ENCODE measurements around the gene PVALB. TPM values are rescaled to one million over a fixed set of nuclear protein-coding genes. Genes with fewer than 3 reads are reported as not detected.

Gene PVALB
- total RNA-seq, 2 experiments from 2014 or later: not detected

GRCh38 chr22:36808721-36809344 is 8.0 kb downstream of the PVALB start:
- H3K36me3 Mint-ChIP-seq: no peaks in the 10 kb centered on the region
- H3K27ac Mint-ChIP-seq: no peak overlapping the region
- H3K9me3 Mint-ChIP-seq: no peaks in the 10 kb centered on the region
- H3K27me3 Mint-ChIP-seq: peaks cover 13% of the 10 kb centered on the region
- no peak for DNase-seq
- peaks cover 16% of the 10 kb centered on the region for H3K4me1 Mint-ChIP-seq
- H3K4me3 Mint-ChIP-seq: no peak overlapping the region

GRCh38 chr22:36807627-36808026 is 9.2 kb downstream of the PVALB start:
- H3K36me3 Mint-ChIP-seq: no peaks in the 10 kb centered on the region
- H3K27me3 Mint-ChIP-seq: peaks cover 1% of the 10 kb centered on the region
- no peak for DNase-seq
- no peak overlapping the region for H3K4me3 Mint-ChIP-seq
- no peak overlapping the region for H3K27ac Mint-ChIP-seq
- no peaks in the 10 kb centered on the region for H3K9me3 Mint-ChIP-seq
- H3K4me1 Mint-ChIP-seq: peaks cover 16% of the 10 kb centered on the region

GRCh38 chr22:36806835-36807234 is 10.0 kb downstream of the PVALB start:
- H3K27me3 Mint-ChIP-seq: no peaks in the 10 kb centered on the region
- H3K36me3 Mint-ChIP-seq: no peaks in the 10 kb centered on the region
- peaks cover 16% of the 10 kb centered on the region for H3K4me1 Mint-ChIP-seq
- no peak overlapping the region for H3K27ac Mint-ChIP-seq
- H3K9me3 Mint-ChIP-seq: no peaks in the 10 kb centered on the region
- DNase-seq: no peak
- H3K4me3 Mint-ChIP-seq: no peak overlapping the region

GRCh38 chr22:36803358-36803757 is 13.5 kb downstream of the PVALB start:
- no peaks in the 10 kb centered on the region for H3K9me3 Mint-ChIP-seq
- no peak for DNase-seq
- no peak overlapping the region for H3K27ac Mint-ChIP-seq
- no peak overlapping the region for H3K4me3 Mint-ChIP-seq
- H3K4me1 Mint-ChIP-seq: peaks cover 8% of the 10 kb centered on the region
- H3K27me3 Mint-ChIP-seq: no peaks in the 10 kb centered on the region
- no peaks in the 10 kb centered on the region for H3K36me3 Mint-ChIP-seq

GRCh38 chr22:36798674-36799066 is 18.2 kb downstream of the PVALB start:
- Mint-ChIP-seq H3K27me3 (no peaks in the 10 kb centered on the region), H3K4me1 (no peaks in the 10 kb centered on the region), H3K9me3 (no peaks in the 10 kb centered on the region), H3K36me3 (no peaks in the 10 kb centered on the region), H3K4me3 (no peak overlapping the region), H3K27ac (no peak overlapping the region)
- no peak for DNase-seq

- H3K9me3 Mint-ChIP-seq: no peaks in the 10 kb centered on the region
- H3K27ac Mint-ChIP-seq: no peak overlapping the region
- no peak overlapping the region for H3K4me3 Mint-ChIP-seq
- no peaks in the 10 kb centered on the region for H3K27me3 Mint-ChIP-seq
- DNase-seq: no peak
- no peaks in the 10 kb centered on the region for H3K36me3 Mint-ChIP-seq
- no peaks in the 10 kb centered on the region for H3K4me1 Mint-ChIP-seq
Observed at GRCh38 chr22:36797911-36798673, 18.7 kb downstream of the PVALB start.

GRCh38 chr22:36797374-36797773 is 19.5 kb downstream of the PVALB start:
- no peaks in the 10 kb centered on the region for H3K27me3 Mint-ChIP-seq
- no peaks in the 10 kb centered on the region for H3K9me3 Mint-ChIP-seq
- H3K4me1 Mint-ChIP-seq: no peaks in the 10 kb centered on the region
- DNase-seq: no peak
- no peak overlapping the region for H3K27ac Mint-ChIP-seq
- no peaks in the 10 kb centered on the region for H3K36me3 Mint-ChIP-seq
- H3K4me3 Mint-ChIP-seq: no peak overlapping the region

- DNase-seq: no peak
- Mint-ChIP-seq H3K36me3 (no peaks in the 10 kb centered on the region), H3K27me3 (no peaks in the 10 kb centered on the region), H3K4me3 (no peak overlapping the region), H3K27ac (no peak overlapping the region), H3K9me3 (no peaks in the 10 kb centered on the region), H3K4me1 (no peaks in the 10 kb centered on the region)
Observed at GRCh38 chr22:36796552-36797175, 20.2 kb downstream of the PVALB start.

GRCh38 chr22:36795633-36796032 is 21.2 kb downstream of the PVALB start:
- Mint-ChIP-seq H3K36me3 (no peaks in the 10 kb centered on the region), H3K9me3 (no peaks in the 10 kb centered on the region), H3K4me3 (no peak overlapping the region), H3K27ac (no peak overlapping the region), H3K27me3 (no peaks in the 10 kb centered on the region), H3K4me1 (peaks cover 6% of the 10 kb centered on the region)
- DNase-seq: no peak

GRCh38 chr22:36790648-36791047 is 26.2 kb downstream of the PVALB start:
- H3K4me3 Mint-ChIP-seq: no peak overlapping the region
- no peaks in the 10 kb centered on the region for H3K9me3 Mint-ChIP-seq
- DNase-seq: peak; percentile 36
- H3K27me3 Mint-ChIP-seq: no peaks in the 10 kb centered on the region
- H3K4me1 Mint-ChIP-seq: peaks cover 7% of the 10 kb centered on the region
- H3K27ac Mint-ChIP-seq: no peak overlapping the region
- H3K36me3 Mint-ChIP-seq: no peaks in the 10 kb centered on the region

- DNase-seq: no peak
- Mint-ChIP-seq H3K4me3 (no peak overlapping the region), H3K27ac (no peak overlapping the region), H3K9me3 (no peaks in the 10 kb centered on the region), H3K36me3 (no peaks in the 10 kb centered on the region), H3K4me1 (peaks cover 12% of the 10 kb centered on the region), H3K27me3 (peaks cover 10% of the 10 kb centered on the region)
Observed at GRCh38 chr22:36787204-36787988, 29.4 kb downstream of the PVALB start.

- Mint-ChIP-seq H3K4me3 (no peak overlapping the region), H3K27ac (no peak overlapping the region), H3K4me1 (peaks cover 21% of the 10 kb centered on the region), H3K9me3 (no peaks in the 10 kb centered on the region), H3K36me3 (no peaks in the 10 kb centered on the region), H3K27me3 (peaks cover 11% of the 10 kb centered on the region)
- DNase-seq: no peak
Observed at GRCh38 chr22:36783743-36784142, 33.1 kb downstream of the PVALB start.

GRCh38 chr22:36781656-36782627 is 34.9 kb downstream of the PVALB start:
- H3K27me3 Mint-ChIP-seq: peaks cover 11% of the 10 kb centered on the region
- peak overlapping the region; percentile 89 for H3K27ac Mint-ChIP-seq
- DNase-seq: peak; percentile 90
- peaks cover 34% of the 10 kb centered on the region for H3K4me1 Mint-ChIP-seq
- H3K4me3 Mint-ChIP-seq: peak overlapping the region; percentile 40
- H3K36me3 Mint-ChIP-seq: no peaks in the 10 kb centered on the region
- no peaks in the 10 kb centered on the region for H3K9me3 Mint-ChIP-seq

- Mint-ChIP-seq H3K36me3 (no peaks in the 10 kb centered on the region), H3K27me3 (peaks cover 5% of the 10 kb centered on the region), H3K4me1 (peaks cover 46% of the 10 kb centered on the region), H3K4me3 (no peak overlapping the region), H3K9me3 (no peaks in the 10 kb centered on the region), H3K27ac (peak overlapping the region; percentile 16)
- no peak for DNase-seq
Observed at GRCh38 chr22:36778020-36778419, 38.8 kb downstream of the PVALB start.
